ENCODE data around the gene KRTAP4-7. TPM values are rescaled to one million over a fixed set of nuclear protein-coding genes. Genes with fewer than 3 reads are reported as not detected.
"Not testable (repeated sequence)": the region's sequence is repeated elsewhere in the genome, so short reads cannot be mapped to it uniquely, and the experiment has no call there.

KRTAP4-7 gene
- total RNA-seq, 1 donor from 2014 or later, result not detected

DNA sequence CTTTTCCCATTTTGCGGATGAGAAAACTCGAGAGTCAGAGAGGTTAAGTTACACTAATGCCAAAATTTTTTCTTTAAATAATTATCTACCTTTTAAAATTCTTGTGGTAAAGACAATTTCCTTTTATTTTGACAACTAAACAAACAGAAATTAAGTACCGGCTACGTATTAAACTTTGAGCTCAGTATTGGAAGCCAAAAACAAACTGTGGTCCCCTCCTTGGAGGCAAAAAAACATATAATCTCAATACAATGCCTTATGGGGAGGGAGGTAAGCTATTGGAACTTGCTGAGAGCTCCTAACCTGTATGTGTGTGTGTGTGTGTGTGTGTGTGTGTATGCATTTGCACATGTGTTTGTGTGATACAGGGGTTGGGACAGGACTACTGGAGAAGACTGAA lies 20.5 kb upstream of the KRTAP4-7 start:
- intact Hi-C loops (cut with DNase I), result no loop called here
- ATAC-seq, result no peak

DNA sequence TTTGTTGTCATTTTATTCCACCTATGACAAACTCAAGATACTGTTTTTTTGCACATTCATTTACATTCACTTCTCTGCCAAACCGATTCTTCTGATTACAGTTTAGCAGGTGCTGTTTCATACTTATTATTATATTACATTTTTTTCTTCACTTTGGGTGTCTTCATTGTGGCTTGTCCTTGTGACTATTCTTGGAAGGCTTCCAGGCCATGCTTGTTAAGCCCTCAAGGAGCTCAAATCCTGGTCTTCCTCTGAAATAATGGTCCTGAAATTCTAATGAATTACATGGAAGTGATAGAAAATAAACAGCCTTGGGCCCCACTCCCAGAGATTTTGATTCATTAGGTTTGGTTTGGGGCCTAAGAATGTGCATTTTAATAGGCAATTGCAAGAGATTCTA lies 19.6 kb upstream of the KRTAP4-7 start:
- no peak for ATAC-seq
- DNase-seq (ENCODE audit: missing footprints), result no peak
- intact Hi-C loops (cut with DNase I), result no loop called here

More for the DNA sequence above, 20.5 kb upstream of the KRTAP4-7 start:
- DNase-seq (ENCODE audit: missing footprints), result no peak

DNA sequence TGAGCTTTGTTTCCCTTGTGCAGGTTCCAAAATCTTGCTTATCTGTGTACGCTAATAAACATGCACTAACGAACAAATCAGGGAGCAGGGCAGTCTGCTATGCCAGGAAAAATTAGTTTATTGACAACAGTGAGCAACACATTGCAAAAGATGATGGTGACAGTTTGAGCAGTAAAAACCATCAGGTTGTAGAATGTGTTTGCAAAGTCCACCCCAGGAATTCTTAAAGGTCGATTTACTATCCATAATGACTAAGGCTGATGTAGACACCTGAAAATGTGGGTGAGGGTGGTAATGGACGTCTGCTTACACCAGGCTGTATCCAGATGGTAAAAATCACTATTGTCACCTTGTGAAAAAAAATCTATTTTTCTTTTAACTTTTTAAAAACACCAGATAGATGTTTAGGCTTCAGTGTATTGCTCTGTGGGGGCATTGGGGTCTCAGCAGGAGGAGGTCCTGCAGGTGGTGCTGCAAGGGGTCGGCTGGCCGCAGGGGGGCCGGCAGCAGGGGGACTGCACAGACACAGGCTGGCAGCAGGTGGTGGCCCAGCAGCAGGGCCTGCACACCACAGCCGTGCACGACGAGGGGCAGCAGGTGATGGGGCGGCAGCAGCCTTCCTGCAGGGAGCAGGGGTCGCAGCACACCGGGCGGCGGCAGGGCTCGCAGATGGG lies 18.8 kb upstream of the KRTAP4-7 start:
- intact Hi-C loops (cut with DNase I); ATAC-seq; DNase-seq (ENCODE audit: missing footprints): not testable (repeated sequence)

DNA sequence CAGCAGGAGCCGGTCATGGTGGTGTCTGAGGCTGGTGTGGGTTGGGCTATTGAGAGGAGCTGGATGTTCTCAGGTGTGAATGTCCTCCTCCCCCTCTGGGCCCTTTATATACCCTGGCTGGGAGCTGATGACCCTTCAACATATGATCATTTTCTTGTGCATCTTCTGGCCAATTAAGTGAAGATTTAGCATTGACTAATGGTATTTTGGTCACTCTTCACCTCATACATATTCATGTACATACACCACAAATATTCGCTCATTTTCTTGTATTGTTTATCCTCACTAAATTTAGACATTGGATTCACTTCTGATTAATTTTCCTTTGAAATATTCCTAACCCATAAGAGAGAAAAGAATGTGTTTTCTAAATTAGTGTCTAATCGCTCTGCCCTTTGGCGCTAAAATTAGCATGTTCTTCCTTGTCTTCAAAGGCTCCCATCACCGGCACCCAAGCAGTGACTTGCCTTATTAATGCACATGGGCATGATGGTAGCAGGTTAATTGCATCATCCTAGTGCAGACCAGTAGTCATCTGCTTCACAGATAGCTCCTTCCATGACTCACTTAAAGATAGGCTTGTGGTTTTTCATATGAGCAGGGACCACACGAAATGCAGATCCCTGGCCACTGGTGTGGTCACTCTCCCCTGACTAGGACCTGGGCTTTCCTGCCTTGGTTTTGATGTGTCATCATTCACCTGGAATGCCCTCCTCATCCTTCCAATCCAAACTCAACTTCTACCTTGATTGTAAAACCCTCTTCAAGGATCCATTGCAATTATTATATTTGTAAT lies 17.9 kb upstream of the KRTAP4-7 start, which contains the start of gene KRTAP2-4:
KRTAP2-4 (minus strand) TSS at position 51 of the 796 bp plus-strand sequence; CDS start at position 17, 34 bp downstream.
- intact Hi-C loops (cut with DNase I), result no loop called here
- DNase-seq (ENCODE audit: missing footprints) (no peak), ATAC-seq (no peak)

DNA sequence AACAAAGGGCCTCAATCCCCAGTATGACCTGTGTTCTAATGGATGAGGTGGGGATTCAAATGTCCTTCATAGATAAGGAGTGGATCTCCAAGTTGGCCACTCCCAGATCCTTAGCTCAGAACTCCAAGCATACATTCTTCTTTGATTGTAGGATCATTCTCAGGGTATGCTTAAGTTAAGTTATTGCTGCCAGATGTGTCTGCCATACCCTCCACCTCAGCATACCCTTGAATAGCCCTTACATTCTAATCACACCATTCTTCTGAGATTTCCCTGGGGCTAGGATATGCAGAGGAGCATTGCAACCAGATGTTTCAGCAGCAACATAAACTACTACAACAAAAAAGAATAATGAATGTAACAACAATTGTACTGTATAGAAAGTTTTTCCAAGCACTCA lies 16.7 kb upstream of the KRTAP4-7 start:
- intact Hi-C loops (cut with DNase I), result no loop called here
- ATAC-seq, result no peak
- DNase-seq (ENCODE audit: missing footprints), result no peak

DNA sequence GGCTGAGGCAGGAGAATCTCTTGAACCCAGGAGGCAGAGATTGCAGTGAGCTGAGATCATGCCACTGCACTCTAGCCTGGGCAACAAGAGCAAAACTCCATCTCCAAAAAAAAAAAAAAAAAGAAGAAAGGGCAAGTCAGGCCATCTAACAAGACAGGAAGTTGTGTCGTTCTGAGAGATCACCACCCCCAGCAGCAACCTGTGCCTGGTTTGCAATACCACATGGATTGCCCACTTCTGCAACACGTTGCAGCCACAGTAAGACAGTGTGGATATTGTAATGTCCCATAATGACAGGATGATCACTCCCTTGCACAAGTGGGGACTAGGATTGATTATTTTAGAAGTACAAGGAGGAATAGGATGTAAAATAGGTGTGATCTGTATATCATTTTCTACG lies 14.9 kb upstream of the KRTAP4-7 start:
- ATAC-seq, result no peak
- no peak for DNase-seq (ENCODE audit: missing footprints)
- intact Hi-C loops (cut with DNase I), result no loop called here

DNA sequence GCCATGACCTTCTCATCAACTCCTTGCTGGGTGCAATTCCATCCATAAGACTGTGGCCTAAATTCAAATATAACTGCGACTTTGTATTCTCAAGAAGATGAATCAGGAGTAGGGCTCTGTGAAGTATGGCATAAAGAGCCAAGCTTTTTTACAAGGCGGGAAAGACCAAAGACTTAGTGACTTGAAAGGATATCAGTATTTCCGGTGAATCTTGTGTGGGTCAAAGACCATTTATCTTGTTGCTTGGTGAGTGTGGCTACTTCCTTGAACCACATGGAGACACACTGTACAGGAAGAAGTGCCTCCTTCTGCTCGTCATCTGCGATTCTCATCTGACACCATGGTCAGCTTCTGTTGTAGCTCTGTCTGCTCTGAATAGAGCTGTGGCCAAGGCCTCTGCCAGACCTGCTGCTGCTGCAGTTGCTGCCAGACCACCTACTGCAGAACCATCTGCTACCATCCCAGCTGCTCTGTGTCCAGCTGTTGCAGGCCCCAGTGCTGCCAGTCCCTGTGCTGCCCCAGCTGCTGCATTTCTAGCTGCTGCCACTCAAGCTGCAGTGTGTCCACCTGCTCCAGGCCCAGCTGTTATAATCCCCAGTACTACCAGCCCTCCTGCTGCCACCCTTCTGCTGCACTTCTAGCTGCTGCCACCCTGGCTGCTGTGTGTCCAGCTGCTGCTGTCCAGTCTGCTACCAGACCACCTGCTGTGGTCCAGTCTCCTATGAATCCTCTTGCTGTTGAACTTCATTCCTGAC lies 12.2 kb upstream of the KRTAP4-7 start:
- no peak for ATAC-seq
- intact Hi-C loops (cut with DNase I), result no loop called here
- no peak for DNase-seq (ENCODE audit: missing footprints)

DNA sequence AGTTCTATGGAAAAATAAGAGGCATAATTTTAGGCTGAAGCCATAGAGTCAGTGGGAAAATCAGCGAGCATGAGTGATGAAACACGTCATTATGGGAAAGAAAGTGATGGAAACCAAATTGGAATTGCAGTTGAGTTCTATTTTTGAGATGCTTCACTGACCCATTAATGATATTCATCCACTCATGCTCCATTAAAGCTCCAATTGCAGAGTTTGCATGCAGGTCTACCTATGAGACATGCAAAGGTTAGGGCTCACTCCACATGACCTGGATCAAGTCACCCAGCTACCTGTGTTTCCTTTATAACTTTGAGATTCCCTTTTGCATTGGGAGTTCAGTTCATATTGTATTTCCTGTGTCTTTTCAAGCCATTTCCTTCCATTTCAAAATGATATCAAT lies 10.3 kb upstream of the KRTAP4-7 start:
- no peak for DNase-seq (ENCODE audit: missing footprints)
- no peak for ATAC-seq

DNA sequence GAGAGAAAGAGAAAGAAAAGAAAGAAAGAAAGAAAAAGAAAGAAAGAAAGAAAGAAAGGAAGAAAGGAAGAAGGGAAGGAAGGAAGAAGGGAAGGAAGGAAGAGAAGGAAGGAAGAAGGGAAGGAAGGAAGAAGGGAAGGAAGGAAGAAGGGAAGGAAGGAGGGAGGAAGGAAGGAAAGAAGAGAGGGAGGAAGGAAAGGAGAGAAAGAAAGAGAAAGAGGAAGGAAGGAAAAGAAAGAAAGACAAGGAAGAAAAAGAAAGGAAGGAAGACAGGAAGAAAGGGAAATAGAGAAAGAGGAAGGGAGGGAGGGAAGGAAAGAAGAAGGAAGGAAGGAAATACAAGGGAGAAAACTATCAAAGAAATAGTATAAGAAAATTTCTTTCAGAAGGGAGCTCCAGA lies 7.2 kb upstream of the KRTAP4-7 start:
- DNase-seq (ENCODE audit: missing footprints) (no peak), ATAC-seq (no peak)
- intact Hi-C loops (cut with DNase I), result no loop called here

More for the DNA sequence above, 10.3 kb upstream of the KRTAP4-7 start:
- intact Hi-C loops (cut with DNase I), result no loop called here

DNA sequence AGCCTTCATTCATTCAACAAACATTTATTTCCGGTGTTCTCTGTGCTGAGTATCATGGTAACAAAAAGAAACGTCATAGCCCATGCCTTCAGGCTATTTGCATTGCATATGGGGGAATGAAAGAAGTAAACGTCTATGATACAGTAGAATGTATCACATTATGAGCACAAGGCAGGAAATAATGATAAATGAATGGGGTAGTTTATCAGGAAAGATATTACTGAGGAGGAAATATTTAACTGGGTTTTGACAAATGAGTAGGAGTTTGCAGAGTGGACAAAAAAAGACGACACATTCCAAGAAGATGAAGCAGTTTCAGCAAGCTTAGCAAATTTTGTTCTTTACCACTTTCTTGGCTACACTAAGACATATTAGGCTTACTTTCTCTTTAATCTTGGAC lies 1.3 kb upstream of the KRTAP4-7 start:
- ATAC-seq, result no peak
- no peak for DNase-seq (ENCODE audit: missing footprints)
- intact Hi-C loops (cut with DNase I), result no loop called here

DNA sequence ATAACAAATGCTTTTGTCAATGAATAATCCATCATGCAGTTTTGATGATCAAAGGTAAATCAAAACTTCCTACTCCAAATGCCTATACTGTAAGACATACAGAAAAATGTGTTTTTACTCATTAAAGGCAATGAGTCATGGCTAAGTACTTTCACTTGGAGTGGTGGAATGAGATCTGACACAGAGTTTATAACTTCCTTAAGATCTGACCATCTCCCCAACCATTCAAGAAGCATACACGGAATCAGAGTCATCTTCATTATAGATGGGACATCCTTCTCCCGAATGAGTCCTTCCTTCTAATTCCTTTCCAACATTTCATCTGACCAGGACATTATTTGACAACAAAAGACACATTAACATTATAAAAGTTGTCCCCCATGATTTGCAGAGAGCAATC lies 523 bp upstream of the KRTAP4-7 start:
- DNase-seq (ENCODE audit: missing footprints); intact Hi-C loops (cut with DNase I); ATAC-seq: not testable (repeated sequence)

DNA sequence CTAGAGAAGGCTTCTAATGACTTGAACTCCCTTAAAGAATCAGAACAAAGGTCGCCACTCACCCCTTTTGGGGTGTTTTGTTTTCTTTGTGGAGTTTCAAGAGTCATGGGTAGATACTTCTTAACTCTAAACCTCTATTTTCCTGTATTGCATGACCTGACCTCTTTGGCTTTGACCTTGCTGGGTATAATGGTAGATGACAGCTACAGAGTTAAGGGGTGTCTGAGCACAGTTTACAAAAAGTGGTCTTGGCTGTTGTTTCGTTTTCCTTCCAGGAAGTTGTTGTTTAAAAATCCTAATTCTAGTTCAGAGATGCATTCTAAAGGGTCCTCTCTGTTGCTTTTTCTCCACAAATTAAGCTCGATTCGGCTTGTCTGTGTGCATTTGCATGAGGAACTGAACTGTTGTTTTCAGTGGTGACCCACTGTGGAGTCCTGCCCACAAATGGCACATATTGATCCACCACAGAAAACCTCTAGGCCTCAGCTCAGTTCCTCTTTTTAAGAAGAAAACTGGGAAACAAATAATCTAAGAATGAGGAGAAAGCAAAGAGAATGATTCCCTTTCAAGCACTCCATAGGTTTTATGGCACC lies 4.9 kb downstream of the KRTAP4-7 start:
- ATAC-seq; intact Hi-C loops (cut with DNase I); DNase-seq (ENCODE audit: missing footprints): not testable (repeated sequence)

DNA sequence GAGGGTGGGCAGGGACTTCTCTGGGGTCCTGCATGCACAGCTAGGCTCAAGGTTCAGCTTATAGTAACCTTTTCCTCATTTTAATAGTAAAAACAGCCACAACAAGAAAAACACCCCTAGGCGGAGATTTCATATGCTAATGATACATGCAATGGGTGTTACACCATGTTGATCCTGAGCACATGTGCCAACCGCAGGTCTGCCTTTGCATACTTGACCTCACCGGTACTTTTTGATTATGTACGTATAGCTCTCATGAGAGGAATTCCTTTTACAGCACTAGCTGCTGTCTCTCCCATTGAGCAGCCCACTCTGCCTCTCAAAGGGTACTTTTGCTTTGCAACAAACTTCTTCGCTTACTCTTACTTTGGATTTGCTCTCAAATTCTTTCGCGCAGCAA lies 12.1 kb downstream of the KRTAP4-7 start:
- no peak for DNase-seq (ENCODE audit: missing footprints)
- no peak for ATAC-seq
- intact Hi-C loops (cut with DNase I), result no loop called here

DNA sequence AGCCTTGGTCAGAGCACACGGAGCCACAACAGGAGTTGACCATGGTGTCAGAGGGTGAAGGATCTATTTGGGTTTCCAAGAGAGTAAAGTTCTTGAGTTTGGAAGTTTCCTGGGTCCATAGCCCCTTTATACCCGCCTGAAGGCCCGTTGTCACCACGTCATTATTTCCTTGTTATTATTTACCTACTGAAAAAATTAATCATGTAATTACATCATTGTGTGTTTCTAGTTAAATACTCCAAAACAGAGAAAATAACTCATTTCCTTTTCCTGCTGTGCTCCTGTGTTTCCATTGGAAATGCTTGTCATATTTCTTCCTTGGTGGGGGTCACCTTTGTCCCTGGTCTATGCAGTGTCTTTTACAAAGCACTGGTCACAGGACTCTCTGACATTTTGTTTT lies 14.1 kb downstream of the KRTAP4-7 start, which contains the start of gene KRTAP4-8:
KRTAP4-8 (minus strand) TSS at position 101 of the 400 bp plus-strand sequence; CDS start at position 43, 58 bp downstream.
- intact Hi-C loops (cut with DNase I), result no loop called here
- DNase-seq (ENCODE audit: missing footprints), result no peak
- ATAC-seq, result no peak

DNA sequence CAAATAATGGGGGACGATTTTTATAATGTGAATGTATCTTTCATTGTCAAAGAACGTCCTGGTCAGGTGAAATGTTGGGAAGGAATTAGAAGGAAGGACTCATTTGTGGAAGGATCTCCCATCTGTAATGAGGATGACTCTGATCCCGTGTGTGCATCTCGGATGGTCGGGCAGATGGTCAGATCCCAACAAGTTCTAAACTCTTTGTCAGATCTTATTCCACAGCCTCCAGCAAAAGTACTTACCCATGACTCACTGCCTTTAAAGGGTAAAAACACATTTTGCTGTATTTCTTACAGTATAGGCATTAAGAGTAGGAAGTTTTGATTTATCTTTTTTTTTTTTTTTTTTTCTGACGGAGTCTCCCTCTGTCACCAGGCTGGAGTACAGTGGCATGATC lies 14.5 kb downstream of the KRTAP4-7 start:
- intact Hi-C loops (cut with DNase I), result no loop called here
- DNase-seq (ENCODE audit: missing footprints), result no peak
- no peak for ATAC-seq

DNA sequence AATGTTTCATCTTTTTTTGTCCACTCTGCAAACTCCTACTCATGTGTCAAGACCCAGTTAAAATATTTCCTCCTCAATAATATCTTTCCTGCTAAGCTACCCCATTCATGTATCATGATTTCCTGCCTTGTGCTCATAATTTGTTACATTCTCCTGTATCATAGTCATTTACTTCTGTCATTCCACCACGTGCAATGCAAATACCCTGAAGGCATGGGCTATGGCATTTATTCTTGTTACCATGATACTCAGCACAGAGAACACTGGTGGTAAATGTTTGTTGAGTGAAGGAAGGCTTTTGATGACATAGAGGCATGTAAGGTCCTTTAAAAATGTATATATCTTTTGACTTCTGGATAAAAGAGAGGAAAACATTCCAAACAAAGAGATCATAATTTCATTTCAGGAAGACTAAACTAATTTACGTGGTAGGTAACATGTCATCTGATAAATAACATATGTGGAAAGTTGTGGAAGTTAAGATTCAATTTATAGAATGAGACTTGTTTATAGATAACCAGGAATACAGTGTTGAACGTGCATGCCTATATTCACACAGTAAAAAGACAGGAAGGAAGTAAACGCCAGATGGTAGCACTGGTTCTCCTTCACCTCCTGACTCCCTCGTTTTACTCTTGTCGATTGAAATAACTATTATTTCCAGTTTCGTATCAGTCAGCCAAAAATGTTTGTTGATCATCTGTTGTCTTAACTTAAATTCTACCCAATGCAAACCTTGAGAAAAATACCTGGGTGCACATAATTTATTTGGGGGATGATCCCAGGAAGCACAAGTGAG lies 15.9 kb downstream of the KRTAP4-7 start:
- ATAC-seq; intact Hi-C loops (cut with DNase I); DNase-seq (ENCODE audit: missing footprints): not testable (repeated sequence)

DNA sequence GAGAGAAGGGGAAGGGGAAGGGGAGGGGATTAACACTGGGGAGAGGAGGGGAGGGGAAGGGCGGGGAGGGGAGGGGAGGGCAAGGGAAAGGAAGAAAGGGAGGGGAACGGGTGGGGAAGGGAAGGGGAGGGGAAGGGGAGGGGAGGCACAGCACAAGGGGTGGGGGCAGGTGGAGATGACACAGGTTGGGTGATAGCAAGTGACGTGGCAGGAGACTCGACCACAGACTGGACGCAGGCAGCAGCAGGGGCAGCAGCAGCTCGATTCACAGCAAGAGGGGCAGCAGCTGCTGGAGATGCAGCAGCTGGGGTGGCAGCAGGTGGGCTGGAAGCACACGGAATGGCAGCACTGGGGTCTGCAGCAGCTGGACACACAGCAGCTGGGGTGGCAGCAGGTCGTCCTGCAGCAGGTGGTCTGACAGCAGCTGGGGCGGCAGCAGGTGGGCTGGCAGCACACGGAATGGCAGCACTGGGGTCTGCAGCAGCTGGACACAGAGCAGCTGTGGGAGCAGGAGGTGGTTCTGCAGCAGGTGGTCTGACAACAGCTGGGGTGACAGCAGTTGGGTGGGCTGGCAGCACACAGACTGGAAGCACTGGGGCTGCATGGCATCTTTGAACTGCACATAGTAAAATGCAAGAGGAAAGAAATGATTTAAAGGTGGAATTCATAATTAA lies 17.8 kb downstream of the KRTAP4-7 start, which contains the start of gene KRTAP4-16:
KRTAP4-16 (minus strand) TSS at position 624 of the 674 bp plus-strand sequence; CDS start at position 624, 0 bp downstream.
- ATAC-seq (no peak), DNase-seq (ENCODE audit: missing footprints) (no peak)
- intact Hi-C loops (cut with DNase I), result no loop called here
